Stimulated activated CD8-positive, alpha-beta memory T cell treated with anti-CD3 and anti-CD28 coated beads, Interleukin-12 subunit alpha, Interleukin-12 subunit beta, amount 100 ng/mL, for 1 hour (primary cell): ENCODE data around the gene GAREM1.
"Not testable (repeated sequence)": the region's sequence is repeated elsewhere in the genome, so short reads cannot be mapped to it uniquely, and the experiment has no call there.

ENCODE experiments used
- DNase-seq: peaks from one replicate; pipeline ENCODE4 v3.0.0-alpha.2; 2020; ENCODE audit warnings: low read depth

GAREM1 gene

GRCh38 chr18:32470714-32471633, at the start of gene GAREM1:
GAREM1 (minus strand) TSS chr18:32470882; CDS start chr18:32470428, 454 bp downstream.
- peak; percentile 60 for DNase-seq

GRCh38 chr18:32511147-32511546, 40.5 kb upstream of the GAREM1 start:
- DNase-seq, result no peak

DNA sequence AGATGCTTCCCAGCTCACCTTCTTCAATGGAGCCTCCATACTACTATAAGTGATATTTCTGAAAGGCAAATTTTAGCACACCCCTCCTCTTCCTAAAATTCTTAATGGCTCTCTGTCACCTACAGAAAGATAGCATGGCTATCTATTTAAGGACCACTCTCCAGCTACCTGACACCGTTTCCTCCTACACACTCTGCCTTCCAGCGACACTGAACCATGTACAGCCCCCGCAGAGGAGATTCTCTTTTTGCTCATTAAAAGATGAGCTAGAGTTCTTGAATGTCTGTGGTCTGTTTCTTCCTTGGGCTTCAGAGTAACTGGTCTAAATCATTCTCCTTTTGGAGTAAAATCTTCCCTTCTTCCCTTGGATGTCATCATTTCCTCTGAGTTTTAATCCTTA, 38.4 kb upstream of the GAREM1 start:
- DNase-seq, result no peak

GRCh38 chr18:32507093-32507492, 36.4 kb upstream of the GAREM1 start:
- no peak for DNase-seq

DNA sequence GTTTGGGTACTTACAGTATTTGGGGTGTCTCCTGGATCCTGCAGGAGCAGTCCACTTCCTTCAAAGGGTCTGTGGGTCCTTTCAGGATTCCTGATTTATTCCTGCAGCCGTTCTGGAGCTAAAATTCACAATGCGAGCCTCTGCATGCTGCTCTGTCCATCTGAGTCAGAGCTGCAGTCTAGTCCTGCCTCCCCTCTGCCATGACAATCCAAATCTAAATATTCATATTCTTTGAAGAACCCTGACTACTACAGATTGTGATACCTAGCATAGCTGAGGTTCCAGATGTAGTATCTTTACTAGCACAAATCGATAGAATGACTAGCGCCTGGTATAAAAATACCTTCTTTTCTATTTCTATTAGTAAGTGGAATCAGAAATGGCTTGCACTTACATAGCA, 31.3 kb upstream of the GAREM1 start:
- no peak for DNase-seq

- not testable (repeated sequence) for DNase-seq
These were observed 30.6 kb upstream of the GAREM1 start for GRCh38 chr18:32501242-32501641.

GRCh38 chr18:32483002-32483401, 12.3 kb upstream of the GAREM1 start:
- no peak for DNase-seq

DNA sequence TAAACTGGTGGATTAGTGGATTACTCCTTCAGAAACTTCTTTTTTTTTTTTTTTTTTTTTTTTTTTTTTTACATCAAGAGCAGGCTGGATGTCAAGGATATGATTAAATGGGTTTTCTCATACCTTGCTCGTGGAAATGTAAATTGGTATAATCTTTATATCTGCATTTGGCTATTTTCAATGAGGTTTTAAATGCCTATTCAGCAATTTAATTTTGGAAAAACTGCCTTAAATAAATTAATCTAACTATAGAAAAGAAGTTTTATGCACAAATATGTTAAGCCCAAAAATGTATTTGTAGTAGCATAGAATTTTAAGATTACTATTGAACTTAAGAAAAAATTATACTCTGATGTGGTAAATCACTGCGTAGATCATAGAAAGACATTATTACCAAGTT, 11.4 kb upstream of the GAREM1 start:
- DNase-seq, result no peak

- no peak for DNase-seq
These were observed 9.9 kb upstream of the GAREM1 start for GRCh38 chr18:32480581-32480980.

- DNase-seq, result no peak
These were observed 8.1 kb upstream of the GAREM1 start for GRCh38 chr18:32478807-32479206.

DNA sequence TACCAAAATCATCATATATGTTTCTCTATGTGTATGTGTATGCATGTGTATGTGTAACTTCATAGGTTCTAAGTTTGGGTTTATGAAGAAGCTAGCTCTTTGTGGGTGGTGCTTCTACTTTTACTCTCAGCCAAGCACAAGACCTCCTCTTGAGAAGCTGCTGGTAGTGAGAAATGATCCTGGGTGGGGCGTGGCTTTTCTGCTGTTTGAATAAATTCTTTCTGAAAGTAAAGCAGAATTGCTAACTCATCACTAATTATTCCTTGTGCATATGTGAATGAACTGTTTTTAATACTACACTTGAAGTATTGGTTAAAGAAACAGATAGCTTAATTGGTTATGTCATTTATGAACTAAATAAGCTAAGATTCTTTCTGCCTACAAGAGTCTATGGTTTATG, 7.6 kb upstream of the GAREM1 start:
- DNase-seq, result no peak

DNA sequence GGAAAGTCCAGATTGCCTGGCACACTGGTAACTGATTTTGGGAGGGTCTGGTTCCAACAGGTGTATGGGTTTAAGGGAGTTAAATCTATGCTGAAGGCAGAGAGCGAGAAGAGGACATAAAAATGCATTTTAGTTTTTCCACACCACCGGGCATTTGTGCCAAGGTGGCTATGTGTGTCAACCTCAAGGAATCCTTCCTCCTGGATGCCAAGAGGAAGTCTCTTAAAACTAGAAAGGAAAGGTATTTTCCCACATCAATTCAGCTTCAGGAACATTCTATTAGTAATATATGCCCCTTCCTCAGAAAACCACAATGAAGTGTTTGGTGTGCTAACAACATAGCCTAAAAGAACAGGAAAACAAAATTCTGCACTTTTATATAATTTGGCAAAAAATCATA, 5.4 kb upstream of the GAREM1 start:
- DNase-seq, result no peak

GRCh38 chr18:32475069-32475468, 4.4 kb upstream of the GAREM1 start:
- not testable (repeated sequence) for DNase-seq

DNA sequence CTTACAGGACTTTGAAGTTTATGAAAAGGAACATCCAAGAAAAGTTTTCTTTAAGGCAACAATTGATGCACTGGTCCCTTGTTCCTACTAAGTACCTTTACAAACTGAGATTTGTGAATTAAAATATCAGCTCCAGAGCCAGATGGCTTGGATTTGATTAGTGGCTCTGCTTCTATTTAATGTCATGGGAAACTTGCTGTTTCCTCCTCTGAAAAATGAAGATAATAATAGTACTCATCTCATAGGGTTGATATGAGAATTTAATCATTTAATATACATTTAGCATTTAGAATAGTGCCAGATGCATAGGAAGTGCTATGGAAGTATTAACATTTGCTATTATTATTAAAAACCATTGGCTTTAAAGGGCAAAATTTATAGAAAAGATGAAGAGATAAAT, 2.6 kb upstream of the GAREM1 start:
- no peak for DNase-seq

DNA sequence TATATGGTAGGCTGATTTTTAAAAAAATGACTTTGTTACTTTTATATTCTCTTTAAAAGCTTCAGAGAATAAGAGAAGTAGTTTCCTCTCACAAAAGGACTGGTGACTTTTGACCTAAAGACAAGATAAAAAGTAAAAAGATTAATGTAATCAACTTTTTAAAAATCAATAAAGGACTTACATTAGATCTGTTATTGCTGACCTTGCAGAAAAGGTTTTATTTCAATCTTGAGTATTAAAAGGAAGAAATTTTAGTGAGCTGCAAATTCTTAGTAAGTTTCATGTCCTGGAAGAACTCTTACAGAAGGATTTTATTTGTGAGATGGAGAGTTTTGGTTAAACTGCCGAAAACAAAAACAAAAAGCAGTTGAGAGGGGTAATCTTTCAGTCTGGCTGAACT, 2.2 kb upstream of the GAREM1 start:
- no peak for DNase-seq

- DNase-seq, result no peak
These were observed 295 bp downstream of the GAREM1 start for GRCh38 chr18:32470460-32470713.

DNA sequence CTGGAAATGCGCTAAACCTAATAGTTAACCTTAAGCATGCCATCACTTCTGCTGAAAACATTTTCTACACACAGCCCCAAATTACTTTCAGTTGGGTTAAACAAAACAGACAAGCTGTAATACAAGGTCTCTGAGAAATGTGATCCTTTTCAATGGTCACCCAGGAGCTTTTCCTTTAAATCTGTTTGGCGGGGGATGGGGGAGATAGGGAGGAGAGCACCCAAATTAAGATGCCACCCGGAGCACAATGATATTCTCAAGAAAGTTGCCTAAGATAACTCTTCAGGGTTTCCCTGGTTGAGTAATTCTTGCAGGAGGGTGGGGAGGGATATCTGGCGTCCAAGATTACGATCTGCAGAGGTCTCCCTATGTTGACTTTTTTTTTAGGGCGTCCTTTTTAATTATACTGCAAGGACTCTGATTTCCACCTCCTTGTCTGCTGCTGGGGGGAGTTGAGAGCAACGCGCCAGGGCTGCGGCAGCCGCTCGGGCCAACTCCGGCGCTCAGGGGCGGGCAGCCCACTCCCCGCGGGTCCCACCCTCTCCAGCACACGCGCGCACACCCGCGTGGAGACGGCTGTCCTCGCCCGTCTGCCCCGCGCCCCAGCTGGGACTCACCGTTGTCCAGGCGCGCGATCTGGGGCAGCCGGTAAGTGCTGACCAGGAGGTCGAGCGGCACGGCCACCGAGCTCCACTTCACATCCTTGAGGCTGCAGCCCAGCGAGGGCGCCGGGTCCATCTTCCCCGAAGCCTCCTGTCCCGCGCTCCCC, 807 bp downstream of the GAREM1 start:
- no peak for DNase-seq

GRCh38 chr18:32469190-32469651, 1.5 kb downstream of the GAREM1 start:
- no peak for DNase-seq

- DNase-seq, result no peak
These were observed 2.4 kb downstream of the GAREM1 start for GRCh38 chr18:32468147-32468845.

GRCh38 chr18:32461709-32462272, 8.9 kb downstream of the GAREM1 start:
- DNase-seq, result no peak

DNA sequence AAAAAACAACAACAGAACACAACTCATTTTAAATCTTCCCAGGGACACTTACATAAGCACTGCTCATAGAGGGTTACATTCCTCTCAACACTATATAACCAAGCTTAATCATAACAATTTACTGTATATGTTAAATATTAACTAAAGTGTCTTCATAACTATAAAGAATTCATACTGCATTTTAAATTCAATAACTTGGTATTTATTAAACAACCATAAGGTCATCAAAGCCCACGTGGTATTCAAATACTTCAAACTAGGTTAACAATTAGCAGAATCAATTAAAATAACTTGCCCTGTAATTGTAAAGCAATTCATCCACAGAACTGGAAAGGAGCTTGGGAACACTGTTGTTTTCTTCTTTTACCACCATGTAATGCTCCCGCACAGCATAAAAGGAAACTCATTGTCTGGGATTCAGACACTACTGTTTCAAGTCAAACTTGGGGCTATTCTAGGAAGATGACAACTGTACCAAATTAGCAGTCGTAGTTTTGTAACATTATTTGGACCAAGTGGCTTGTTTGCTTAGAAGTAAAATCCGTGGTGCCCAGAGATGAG, 10.4 kb downstream of the GAREM1 start:
- DNase-seq, result no peak
